ENCODE data around the gene PTPN18. TPM values are rescaled to one million over a fixed set of nuclear protein-coding genes. Genes with fewer than 3 reads are reported as not detected.
"Not testable (repeated sequence)": the region's sequence is repeated elsewhere in the genome, so short reads cannot be mapped to it uniquely, and the experiment has no call there.

Gene PTPN18
- total RNA-seq, 1 experiment from 2014 or later = 16.3 TPM

DNA sequence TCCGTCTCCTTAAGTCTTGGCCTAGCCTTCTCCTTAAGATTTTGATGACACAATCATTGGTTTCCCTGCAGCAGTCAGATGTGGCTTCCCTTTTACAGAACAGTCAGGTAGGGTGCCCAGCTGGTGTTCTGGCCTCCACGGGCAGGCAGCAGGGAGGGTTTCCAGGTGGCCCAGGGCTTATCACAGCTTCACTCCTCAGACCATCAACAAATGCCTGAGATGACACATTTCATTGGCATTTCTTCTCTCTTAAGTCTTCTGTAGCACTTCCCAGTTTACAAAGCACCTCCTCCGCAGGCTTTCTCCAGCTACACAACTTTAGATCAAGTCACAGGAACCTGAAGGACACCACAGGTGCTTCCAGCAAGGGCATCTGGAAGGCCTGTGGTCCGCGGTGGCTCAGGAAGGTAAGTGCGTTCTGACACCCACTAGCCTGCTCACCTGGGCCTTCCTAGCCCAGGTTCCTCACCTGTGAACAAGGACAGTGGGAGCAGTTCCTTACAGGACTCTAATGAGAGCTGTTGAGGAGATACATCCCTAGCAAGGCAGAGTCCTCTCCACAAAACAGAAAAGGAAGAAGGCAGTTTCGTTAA is 37.6 kb downstream of the PTPN18 start:
- Histone ChIP-seq H4K8ac (replicated peaks; ENCODE audit: insufficient read length, low read depth, low read length) (no peak overlapping the region), H4K91ac (ENCODE audit: insufficient read length, low read depth, low read length) (no peak overlapping the region), H2BK20ac (ENCODE audit: low read depth, low read length, poor library complexity, severe bottlenecking) (no peak overlapping the region), H3K79me1 (ENCODE audit: insufficient read depth, low read depth, low read length, poor library complexity, severe bottlenecking) (no peaks in the 10 kb centered on the region), H3K9me3 (ENCODE audit: control insufficient read depth, low read depth, low read length) (no peaks in the 10 kb centered on the region), H4K20me1 (ENCODE audit: control insufficient read depth, insufficient read depth, insufficient read length) (no peaks in the 10 kb centered on the region), H3K18ac (ENCODE audit: insufficient read length, low read depth, low read length) (no peak overlapping the region), H3K14ac (ENCODE audit: insufficient read depth, low read length) (no peak overlapping the region; the same call in 1 of the 2 replicates), H3K56ac (ENCODE audit: insufficient read length, low read depth, low read length) (no peak overlapping the region), H2BK120ac (ENCODE audit: low read depth, low read length, poor library complexity, severe bottlenecking) (no peak overlapping the region), H2BK15ac (ENCODE audit: low read depth, low read length) (no peak overlapping the region), H3K79me2 (ENCODE audit: insufficient read depth, low read length) (no peaks in the 10 kb centered on the region), H3K27ac (ENCODE audit: insufficient read length, low read depth, low read length) (no peak overlapping the region), H3K4ac (ENCODE audit: low read depth, low read length) (no peak overlapping the region), H3K23ac (ENCODE audit: insufficient read length, low read depth, low read length) (no peak overlapping the region), H2AFZ (ENCODE audit: low read length) (no peak overlapping the region), H2AK5ac (ENCODE audit: insufficient read length, low read length) (no peak overlapping the region), H3K23me2 (ENCODE audit: insufficient read length, low read depth, low read length, poor library complexity, severe bottlenecking) (no peaks in the 10 kb centered on the region), H4K5ac (ENCODE audit: insufficient read length, low read depth, low read length) (no peak overlapping the region), H3K4me2 (ENCODE audit: insufficient read depth, insufficient read length, low read length) (no peak overlapping the region), H3K9ac (ENCODE audit: extremely low read depth, insufficient read length, low read length) (no peak overlapping the region), H2BK5ac (ENCODE audit: insufficient read length, low read length) (no peak overlapping the region), H3T11ph (ENCODE audit: low read length) (no peak overlapping the region), H3K27me3 (ENCODE audit: insufficient read depth, low read length) (peaks cover 3% of the 10 kb centered on the region; the same call in 1 of the 2 replicates), H3K4me1 (ENCODE audit: insufficient read depth, low read length) (peaks cover 3% of the 10 kb centered on the region; the same call in 1 of the 2 replicates), H2BK12ac (ENCODE audit: insufficient read length, low read depth, low read length) (no peak overlapping the region)
- Mint-ChIP-seq H3K4me1 (peaks cover 17% of the 10 kb centered on the region in 2 experiments), H3K4me3 (0 out of 5 replicates have a peak overlapping the region, but pooled peaks of 1 of the 2 experiments have one; percentile 5), H3K9me3 (no peaks in the 10 kb centered on the region; a peak in 1 of 5 replicates), H3K36me3 (ENCODE audit: insufficient read depth in 1 of 3, low read depth in 3 of 3) (no peaks in the 10 kb centered on the region), H3K27me3 (ENCODE audit: low read depth) (peaks cover 20% of the 10 kb centered on the region), H3K27ac (peak overlapping the region in 1 of 3 experiments; percentile 23; a peak in 1 of 7 replicates)
- WGBS (ENCODE audit: extremely low coverage, insufficient read length, low lambda C conversion rate) = no CpG with 5 or more reads among the region's 7 CpGs
- DNase-seq = no peak
- TF ChIP-seq, protein P1, sequence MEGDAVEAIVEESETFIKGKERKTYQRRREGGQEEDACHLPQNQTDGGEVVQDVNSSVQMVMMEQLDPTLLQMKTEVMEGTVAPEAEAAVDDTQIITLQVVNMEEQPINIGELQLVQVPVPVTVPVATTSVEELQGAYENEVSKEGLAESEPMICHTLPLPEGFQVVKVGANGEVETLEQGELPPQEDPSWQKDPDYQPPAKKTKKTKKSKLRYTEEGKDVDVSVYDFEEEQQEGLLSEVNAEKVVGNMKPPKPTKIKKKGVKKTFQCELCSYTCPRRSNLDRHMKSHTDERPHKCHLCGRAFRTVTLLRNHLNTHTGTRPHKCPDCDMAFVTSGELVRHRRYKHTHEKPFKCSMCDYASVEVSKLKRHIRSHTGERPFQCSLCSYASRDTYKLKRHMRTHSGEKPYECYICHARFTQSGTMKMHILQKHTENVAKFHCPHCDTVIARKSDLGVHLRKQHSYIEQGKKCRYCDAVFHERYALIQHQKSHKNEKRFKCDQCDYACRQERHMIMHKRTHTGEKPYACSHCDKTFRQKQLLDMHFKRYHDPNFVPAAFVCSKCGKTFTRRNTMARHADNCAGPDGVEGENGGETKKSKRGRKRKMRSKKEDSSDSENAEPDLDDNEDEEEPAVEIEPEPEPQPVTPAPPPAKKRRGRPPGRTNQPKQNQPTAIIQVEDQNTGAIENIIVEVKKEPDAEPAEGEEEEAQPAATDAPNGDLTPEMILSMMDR (conservative IDR thresholded peaks at IDR 0.05) = no peak

GRCh38 chr2:130406280-130406679 is 50.4 kb downstream of the PTPN18 start:
- not testable (repeated sequence) for H3K79me1 ChIP-seq (ENCODE audit: insufficient read depth, low read depth, low read length, poor library complexity, severe bottlenecking); H3K4me2 ChIP-seq (ENCODE audit: insufficient read depth, insufficient read length, low read length); H2AFZ ChIP-seq (ENCODE audit: low read length); H2AK5ac ChIP-seq (ENCODE audit: insufficient read length, low read length); H3K9me3 Mint-ChIP-seq; H3K4ac ChIP-seq (ENCODE audit: low read depth, low read length); H2BK12ac ChIP-seq (ENCODE audit: insufficient read length, low read depth, low read length); H3K23me2 ChIP-seq (ENCODE audit: insufficient read length, low read depth, low read length, poor library complexity, severe bottlenecking); H4K20me1 ChIP-seq (ENCODE audit: control insufficient read depth, insufficient read depth, insufficient read length); H4K5ac ChIP-seq (ENCODE audit: insufficient read length, low read depth, low read length); H3K27ac Mint-ChIP-seq; H2BK15ac ChIP-seq (ENCODE audit: low read depth, low read length); H3K4me3 Mint-ChIP-seq; H4K8ac ChIP-seq (replicated peaks; ENCODE audit: insufficient read length, low read depth, low read length); H3K4me1 Mint-ChIP-seq; H2BK120ac ChIP-seq (ENCODE audit: low read depth, low read length, poor library complexity, severe bottlenecking); H3K9me3 ChIP-seq (ENCODE audit: control insufficient read depth, low read depth, low read length); H3K23ac ChIP-seq (ENCODE audit: insufficient read length, low read depth, low read length); H3K56ac ChIP-seq (ENCODE audit: insufficient read length, low read depth, low read length); H3K79me2 ChIP-seq (ENCODE audit: insufficient read depth, low read length); H3K36me3 Mint-ChIP-seq (ENCODE audit: insufficient read depth in 1 of 3, low read depth in 3 of 3); H3K14ac ChIP-seq (ENCODE audit: insufficient read depth, low read length); H2BK5ac ChIP-seq (ENCODE audit: insufficient read length, low read length); H3K27me3 Mint-ChIP-seq (ENCODE audit: low read depth); H4K91ac ChIP-seq (ENCODE audit: insufficient read length, low read depth, low read length); H3K27ac ChIP-seq (ENCODE audit: insufficient read length, low read depth, low read length); H3K9ac ChIP-seq (ENCODE audit: extremely low read depth, insufficient read length, low read length); H3K4me1 ChIP-seq (ENCODE audit: insufficient read depth, low read length); DNase-seq; H2BK20ac ChIP-seq (ENCODE audit: low read depth, low read length, poor library complexity, severe bottlenecking); H3K18ac ChIP-seq (ENCODE audit: insufficient read length, low read depth, low read length); H3K27me3 ChIP-seq (ENCODE audit: insufficient read depth, low read length); H3T11ph ChIP-seq (ENCODE audit: low read length)
- WGBS (ENCODE audit: extremely low coverage, insufficient read length, low lambda C conversion rate) = no CpG with 5 or more reads among the region's 2 CpGs
